Osteocyte (in vitro differentiated cells): ENCODE results near the gene CLCA2. TPM values are rescaled to one million over a fixed set of nuclear protein-coding genes. Genes with fewer than 3 reads are reported as not detected.

ENCODE experiments used
- DNase-seq: peaks from one replicate; pipeline ENCODE4 v3.0.0; 2021; ENCODE audit warnings: mixed read lengths; ENCODE audit not compliant: unreplicated experiment; ENCODE audit errors: extremely low spot score
- H3K27ac Mint-ChIP-seq: one replicate; pipeline ENCODE4 v1.8.0; 2021; ENCODE audit warnings: mild to moderate bottlenecking, mixed read lengths; ENCODE audit not compliant: unreplicated experiment
- H3K27me3 Mint-ChIP-seq: one replicate; pipeline ENCODE4 v1.8.0; 2021; ENCODE audit warnings: mixed read lengths; ENCODE audit not compliant: unreplicated experiment
- H3K36me3 Mint-ChIP-seq: one replicate; pipeline ENCODE4 v1.8.0; 2021; ENCODE audit warnings: mixed read lengths; ENCODE audit not compliant: unreplicated experiment
- H3K4me1 Mint-ChIP-seq: one replicate; pipeline ENCODE4 v1.8.0; 2021; ENCODE audit warnings: mixed read lengths; ENCODE audit not compliant: unreplicated experiment
- H3K4me3 Mint-ChIP-seq: one replicate; pipeline ENCODE4 v1.8.0; 2021; ENCODE audit warnings: mild to moderate bottlenecking, moderate library complexity, mixed read lengths; ENCODE audit not compliant: unreplicated experiment
- H3K9me3 Mint-ChIP-seq: one replicate; pipeline ENCODE4 v1.8.0; 2021; ENCODE audit warnings: mixed read lengths; ENCODE audit not compliant: unreplicated experiment
- total RNA-seq: library from RNA; stranded (reverse); gene quantifications from 2 replicates; pipeline ENCODE4 v1.2.1, GENCODE V29; 2021
- TF ChIP-seq, protein P1 (sequence below): fragments of 200-600 bp; sonication (generic); IDR thresholded peaks from 2 replicates; pipeline ENCODE4 v1.5.0; 2021; ENCODE audit warnings: antibody characterized with exemption, mild to moderate bottlenecking, moderate library complexity

Gene CLCA2
- total RNA-seq, 1 donor from 2014 or later = 0.13 TPM

DNA sequence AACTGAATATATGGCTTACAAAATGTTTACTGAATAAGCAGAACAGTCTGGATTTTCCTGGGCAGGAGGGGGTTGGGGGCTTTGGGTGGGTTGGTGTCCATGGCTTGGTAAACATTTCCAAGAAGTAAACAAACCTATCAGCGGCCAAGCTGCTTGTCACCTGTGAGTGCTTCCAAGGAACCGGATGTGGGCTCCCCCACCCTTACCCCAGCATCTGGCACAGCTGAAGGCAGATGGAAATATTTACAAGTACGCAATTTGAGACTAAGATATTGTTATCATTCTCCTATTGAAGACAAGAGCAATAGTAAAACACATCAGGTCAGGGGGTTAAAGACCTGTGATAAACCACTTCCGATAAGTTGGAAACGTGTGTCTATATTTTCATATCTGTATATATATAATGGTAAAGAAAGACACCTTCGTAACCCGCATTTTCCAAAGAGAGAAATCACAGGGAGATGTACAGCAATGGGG, 44.6 kb downstream of the CLCA2 start, which contains the start of gene CLCA1:
CLCA1 (plus strand) TSS at position 427 of the 477 bp plus-strand sequence; CDS start at position 472, 45 bp downstream.
- no peaks in the 10 kb centered on the region for H3K27me3 Mint-ChIP-seq
- H3K4me3 Mint-ChIP-seq = no peak within 1 kb of the TSS
- H3K27ac Mint-ChIP-seq = no peak within 1 kb of the TSS
- H3K9me3 Mint-ChIP-seq = peaks cover 14% of the 10 kb centered on the region
- H3K36me3 Mint-ChIP-seq = no peaks in the 10 kb centered on the region
- H3K4me1 Mint-ChIP-seq = peaks cover 11% of the 10 kb centered on the region
- TF ChIP-seq, protein P1, sequence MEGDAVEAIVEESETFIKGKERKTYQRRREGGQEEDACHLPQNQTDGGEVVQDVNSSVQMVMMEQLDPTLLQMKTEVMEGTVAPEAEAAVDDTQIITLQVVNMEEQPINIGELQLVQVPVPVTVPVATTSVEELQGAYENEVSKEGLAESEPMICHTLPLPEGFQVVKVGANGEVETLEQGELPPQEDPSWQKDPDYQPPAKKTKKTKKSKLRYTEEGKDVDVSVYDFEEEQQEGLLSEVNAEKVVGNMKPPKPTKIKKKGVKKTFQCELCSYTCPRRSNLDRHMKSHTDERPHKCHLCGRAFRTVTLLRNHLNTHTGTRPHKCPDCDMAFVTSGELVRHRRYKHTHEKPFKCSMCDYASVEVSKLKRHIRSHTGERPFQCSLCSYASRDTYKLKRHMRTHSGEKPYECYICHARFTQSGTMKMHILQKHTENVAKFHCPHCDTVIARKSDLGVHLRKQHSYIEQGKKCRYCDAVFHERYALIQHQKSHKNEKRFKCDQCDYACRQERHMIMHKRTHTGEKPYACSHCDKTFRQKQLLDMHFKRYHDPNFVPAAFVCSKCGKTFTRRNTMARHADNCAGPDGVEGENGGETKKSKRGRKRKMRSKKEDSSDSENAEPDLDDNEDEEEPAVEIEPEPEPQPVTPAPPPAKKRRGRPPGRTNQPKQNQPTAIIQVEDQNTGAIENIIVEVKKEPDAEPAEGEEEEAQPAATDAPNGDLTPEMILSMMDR = no peak
- no peak for DNase-seq

DNA sequence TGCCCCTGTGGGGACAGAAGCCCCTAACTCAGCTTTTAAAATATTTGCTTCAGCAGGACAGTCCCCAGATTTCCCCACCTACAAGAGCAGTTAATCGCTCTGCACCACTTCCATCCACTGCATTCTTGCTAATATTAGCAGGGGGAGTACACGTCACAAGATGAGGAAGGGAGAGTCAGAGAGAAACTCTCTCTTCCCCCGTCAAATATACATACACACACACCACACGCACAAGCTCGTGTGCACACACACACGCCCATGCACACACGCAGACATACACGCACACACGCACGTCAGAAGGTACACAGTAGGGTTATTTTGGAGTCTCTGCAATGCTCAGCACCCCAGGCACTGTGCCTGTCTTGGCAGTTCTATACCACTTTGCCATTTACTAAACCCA, 46.9 kb downstream of the CLCA2 start:
- Mint-ChIP-seq H3K9me3 (peaks cover 14% of the 10 kb centered on the region), H3K27ac (no peak overlapping the region), H3K4me3 (no peak overlapping the region), H3K27me3 (no peaks in the 10 kb centered on the region), H3K36me3 (no peaks in the 10 kb centered on the region), H3K4me1 (peaks cover 11% of the 10 kb centered on the region)
- DNase-seq = no peak
- TF ChIP-seq, protein P1 = no peak

DNA sequence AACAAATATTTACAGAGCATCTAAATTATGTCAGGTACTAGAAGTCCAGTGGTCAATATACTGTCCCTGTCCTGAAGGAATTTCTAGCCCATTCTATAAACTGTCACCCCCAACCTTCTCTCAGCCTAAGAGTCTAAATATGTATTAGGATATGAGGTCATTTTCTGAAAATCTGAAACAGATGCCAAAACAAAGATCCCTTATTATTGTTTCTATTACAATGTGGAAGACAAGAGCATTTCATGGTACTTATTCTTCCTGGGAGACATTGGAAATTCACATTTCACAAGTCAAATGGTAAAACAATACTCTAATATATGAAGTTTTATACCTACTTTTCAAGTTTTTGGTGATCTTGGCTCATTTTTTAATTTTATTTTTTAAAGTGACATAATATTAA, 47.3 kb downstream of the CLCA2 start:
- TF ChIP-seq, protein P1 = no peak
- DNase-seq = no peak
- Mint-ChIP-seq H3K27ac (no peak overlapping the region), H3K4me3 (no peak overlapping the region), H3K9me3 (peaks cover 14% of the 10 kb centered on the region), H3K36me3 (no peaks in the 10 kb centered on the region), H3K4me1 (peaks cover 11% of the 10 kb centered on the region), H3K27me3 (no peaks in the 10 kb centered on the region)

DNA sequence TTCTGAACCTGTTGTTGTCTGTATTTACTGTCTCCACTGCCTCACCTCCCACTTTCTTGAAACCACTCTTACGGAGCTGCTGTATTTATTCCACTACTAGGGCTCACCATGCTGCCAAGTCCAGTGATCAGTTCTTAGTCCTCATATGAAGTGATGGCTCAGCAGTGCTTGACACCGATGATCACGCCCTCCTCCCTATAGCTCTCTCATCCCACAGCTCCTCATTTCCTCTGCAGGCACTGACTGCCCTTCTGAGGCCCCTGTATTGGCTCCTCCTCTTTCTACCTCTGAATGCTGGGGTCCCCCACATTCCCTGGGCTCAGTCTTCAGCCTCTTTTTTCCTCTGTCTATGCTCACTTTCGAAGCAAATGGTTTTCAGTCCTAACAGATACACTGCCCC, 48.2 kb downstream of the CLCA2 start:
- Mint-ChIP-seq H3K4me1 (peaks cover 11% of the 10 kb centered on the region), H3K9me3 (peaks cover 14% of the 10 kb centered on the region), H3K36me3 (no peaks in the 10 kb centered on the region), H3K27ac (no peak overlapping the region), H3K27me3 (no peaks in the 10 kb centered on the region), H3K4me3 (no peak overlapping the region)
- TF ChIP-seq, protein P1 = no peak
- no peak for DNase-seq

DNA sequence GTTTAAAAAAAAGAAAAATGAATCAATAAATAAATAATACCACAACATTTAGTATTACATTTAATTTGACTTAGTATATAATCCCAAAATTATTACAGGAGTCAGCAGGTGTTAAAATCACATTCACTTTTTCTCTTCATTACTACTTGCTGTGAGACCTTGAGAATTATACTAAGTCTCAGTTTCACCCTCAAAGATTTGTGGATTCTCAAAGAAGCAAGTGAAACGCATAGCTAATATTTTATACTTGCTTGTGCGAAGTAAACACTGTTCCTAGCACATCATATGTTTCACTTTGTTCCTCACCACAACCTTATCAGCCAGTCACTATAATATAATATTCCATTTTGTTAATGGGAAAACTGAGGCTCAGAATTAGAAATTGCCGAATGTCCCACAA, 48.8 kb downstream of the CLCA2 start:
- Mint-ChIP-seq H3K27ac (no peak overlapping the region), H3K36me3 (no peaks in the 10 kb centered on the region), H3K27me3 (no peaks in the 10 kb centered on the region), H3K4me1 (peaks cover 11% of the 10 kb centered on the region), H3K9me3 (peaks cover 14% of the 10 kb centered on the region), H3K4me3 (no peak overlapping the region)
- no peak for DNase-seq
- TF ChIP-seq, protein P1 = no peak
